Lung microvascular endothelial cell (primary cell): ENCODE results near the gene KDM4C. TPM values are rescaled to one million over a fixed set of nuclear protein-coding genes. Genes with fewer than 3 reads are reported as not detected.

ENCODE experiments used
- DNase-seq, 2 donors: peaks; one replicate each; pipeline versions ENCODE4 v3.0.0 to v3.0.0-alpha.2; 2010; ENCODE audit warnings: low read depth in 2 of 2
- total RNA-seq: library from RNA; depleted of rRNA; stranded (reverse); fragments of >200 nt; gene quantifications from 2 replicates; pipeline ENCODE4 v1.2.1, GENCODE V29; 2014

Gene KDM4C
- total RNA-seq, 1 donor from 2014 or later: 19.2 TPM

DNA sequence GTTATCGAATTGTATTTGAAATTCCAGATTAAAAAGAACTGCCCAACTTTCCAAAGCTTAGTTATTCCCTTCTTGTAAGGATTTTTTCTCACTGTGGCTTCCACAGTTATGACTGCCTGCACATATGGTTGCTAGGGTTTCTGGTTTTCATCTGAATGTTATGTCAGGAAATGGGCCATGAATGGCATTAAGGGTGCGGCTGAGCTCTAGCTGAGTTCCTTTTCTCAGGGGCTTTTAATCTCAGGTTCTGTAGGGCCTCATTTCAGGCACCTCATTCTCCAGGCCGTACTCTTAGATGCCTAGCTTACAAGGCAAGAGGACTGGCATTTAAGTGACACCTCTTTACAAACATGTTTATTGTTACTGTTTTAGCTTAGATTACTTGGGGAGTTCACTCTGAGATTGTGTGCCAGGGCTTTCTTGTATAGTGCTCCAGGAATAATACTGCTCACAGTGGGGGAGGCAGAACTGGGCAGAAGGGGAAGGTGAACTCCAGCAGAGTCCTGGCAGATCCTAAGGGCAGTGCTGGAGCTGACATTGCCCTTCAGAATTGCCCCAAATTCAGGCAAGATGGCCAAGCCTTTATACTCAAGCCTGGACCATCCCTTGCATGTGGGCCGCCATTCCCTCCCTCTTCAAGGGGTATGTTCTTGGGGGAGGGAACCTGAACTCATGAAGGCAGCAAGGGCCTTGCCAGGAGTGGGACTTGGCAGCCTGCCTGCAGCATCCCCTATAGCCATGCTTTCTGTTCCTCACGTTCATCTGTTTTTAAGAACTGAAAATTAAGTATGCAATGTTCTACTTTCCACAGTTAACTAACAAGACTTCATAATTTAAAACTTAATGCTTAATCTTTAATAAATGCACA is 111.5 kb downstream of the KDM4C start:
- no peak for DNase-seq

DNA sequence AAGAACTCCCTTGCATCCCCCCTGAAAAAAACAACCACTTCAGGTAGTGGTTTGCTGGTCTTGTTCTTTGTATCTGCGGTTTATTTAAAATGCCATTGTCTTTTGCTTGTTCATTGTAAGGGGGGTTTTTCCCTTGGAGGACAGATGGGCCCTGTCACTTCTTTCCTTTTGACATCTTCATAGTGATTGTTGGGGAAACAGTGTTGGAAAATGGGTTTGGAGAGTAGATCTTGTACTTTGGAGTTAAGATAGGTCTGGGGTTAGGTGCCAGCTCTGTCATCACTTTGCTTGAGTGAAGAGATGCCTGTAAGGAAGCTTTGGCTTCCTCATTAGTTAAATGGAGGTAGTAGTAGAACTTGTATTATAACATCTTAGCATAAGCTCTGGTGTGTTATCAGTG is 112.4 kb downstream of the KDM4C start:
- no peak for DNase-seq

DNA sequence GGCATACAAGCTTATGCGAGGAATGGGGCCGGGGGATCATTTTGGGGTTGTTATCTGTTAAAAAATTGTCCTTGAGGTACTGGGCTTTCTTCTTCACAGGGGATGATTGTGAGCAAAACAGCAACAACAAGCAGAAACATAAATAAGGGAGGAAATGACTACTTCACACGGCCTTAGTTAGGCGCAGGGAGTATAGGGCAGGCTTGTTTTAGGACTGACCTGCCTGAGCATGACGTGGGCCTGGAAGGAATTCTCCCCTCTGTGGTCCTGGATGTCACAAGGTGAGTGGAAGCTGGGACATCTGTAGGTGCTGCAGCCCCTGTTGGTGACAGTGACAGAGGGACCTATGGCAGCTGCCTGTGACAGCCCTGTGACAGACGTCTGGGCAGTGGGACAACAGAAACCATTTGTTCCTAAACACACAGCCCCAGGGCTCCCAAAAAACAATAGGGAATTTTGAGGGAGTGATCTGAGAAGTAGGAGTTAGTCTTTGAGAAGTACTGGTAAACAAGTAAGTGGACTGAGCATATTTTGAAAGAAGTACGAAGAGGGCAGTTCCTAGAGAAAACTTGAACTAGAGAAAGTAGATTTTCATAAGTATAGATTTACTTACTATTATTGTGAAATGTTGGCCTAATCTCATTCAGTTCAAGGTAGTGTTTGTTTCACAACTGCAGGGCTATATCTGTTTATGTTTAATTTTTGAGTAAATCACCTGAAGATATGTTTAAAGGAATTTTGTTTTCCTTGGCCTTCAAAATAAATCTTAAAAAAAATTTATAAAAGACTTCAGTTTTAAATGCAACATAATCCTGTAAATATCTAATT is 113.1 kb downstream of the KDM4C start:
- DNase-seq: no peak

DNA sequence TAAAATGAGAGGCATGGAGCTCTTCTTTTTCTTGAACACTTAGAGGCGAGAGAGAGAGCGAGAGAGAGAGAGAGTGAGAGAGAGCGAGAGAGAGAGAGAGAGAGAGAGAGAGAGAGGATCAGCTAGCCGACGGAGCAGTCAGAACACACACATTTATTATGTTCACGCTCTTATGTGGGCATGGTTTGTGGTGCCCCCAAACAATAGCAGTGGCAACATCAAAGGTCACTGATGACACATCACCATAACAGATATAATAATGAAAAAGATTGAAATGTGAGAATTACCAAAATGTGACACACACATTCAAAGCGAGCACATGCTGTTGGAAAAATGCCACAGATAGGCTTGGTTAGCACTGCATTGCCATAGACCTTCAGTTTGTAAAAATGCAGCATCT is 116.1 kb downstream of the KDM4C start:
- DNase-seq: peak; percentile 56 to 62

DNA sequence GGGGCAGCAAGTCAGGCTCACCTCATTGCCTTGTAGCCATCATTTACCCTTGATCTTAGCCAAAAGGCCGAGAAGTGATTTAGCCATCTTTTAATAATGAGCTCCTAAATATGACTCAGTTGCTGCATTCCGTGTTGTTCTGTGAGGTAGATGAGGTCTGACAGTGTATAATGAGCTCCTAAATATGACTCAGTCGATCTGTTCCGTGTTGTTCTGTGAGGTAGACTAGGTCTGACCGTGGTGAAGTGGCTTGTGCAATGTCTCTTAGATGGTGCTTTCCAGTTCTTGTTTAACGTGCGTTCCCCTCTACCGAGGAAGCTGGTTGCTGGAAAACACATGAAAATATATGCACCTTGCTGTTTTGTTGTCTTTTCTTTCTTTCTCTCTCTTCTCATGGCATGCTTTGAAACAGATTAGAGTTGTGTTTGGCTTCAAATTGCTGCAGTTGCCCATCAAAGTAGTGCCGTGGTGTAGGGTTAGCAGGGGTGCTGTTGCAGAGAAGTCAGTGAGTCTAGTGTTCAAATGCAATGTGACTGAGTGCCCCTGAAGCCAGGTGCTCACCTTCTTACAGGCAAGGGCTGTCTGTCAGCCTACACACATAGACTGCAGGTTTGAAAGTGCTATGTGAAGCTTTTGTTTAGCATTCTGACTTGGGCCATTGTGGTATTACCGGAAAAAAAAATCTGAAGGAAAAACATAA is 118.6 kb downstream of the KDM4C start:
- DNase-seq: no peak

DNA sequence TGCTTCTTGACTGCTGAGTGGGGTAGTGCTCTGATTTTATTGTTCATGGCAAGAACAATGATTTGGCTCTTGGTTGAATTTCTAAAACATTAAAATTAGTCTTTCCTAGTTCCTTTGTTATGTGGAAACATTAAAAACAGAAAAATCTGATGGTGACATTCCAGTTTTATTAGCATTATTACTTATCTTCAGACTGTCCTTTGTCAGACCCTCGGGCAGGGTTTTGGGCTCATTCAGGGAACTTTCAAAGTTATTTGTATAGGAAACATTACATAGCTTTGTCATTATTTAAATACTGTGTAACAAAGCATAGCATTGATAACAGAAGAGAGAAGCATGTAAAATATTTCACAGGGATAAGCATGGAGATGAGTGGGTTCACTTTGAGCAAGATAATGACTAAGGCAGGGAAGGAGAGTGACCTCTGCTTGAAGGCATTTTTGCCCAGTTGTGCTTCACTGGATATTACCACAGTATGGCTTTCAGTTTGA is 119.9 kb downstream of the KDM4C start:
- DNase-seq: no peak

DNA sequence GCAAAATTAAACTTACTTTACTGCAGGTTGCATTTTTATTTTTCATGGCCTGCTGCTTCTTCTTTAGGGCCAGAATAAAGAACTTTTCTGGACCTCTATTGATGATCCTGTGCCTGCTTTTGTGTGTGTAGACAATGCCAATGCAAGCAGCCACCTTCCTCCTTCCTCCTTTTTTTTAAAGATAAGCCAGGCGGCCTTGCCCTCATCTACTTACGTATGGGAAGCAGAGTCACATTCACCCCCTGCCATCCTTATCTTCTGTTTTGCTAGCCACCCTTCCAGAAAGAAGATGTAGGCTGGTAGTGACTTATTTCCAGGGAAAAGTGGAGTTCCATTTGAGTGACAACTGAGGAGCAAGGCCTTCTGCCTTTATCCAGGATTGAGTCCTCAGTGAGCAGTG is 122.9 kb downstream of the KDM4C start:
- DNase-seq: no peak

DNA sequence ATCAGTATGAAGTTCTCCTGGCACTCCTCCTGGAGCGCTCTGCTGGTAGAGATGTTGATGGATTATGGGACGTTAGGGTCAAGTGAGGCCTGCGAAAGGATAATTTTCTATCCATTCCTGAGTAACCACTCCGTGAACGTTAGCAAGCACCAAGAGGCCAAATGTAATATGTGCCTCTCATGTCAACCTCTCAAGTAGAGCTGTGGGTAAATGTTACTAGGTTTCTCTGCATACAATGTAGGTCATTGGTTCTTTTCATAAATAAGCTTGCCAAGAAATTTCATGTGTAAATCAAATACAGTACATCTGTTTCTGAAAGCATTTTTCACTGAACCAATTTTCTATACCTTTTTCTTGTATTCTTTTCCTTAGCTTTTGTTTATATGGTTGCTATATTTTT is 126.3 kb downstream of the KDM4C start:
- DNase-seq: no peak

DNA sequence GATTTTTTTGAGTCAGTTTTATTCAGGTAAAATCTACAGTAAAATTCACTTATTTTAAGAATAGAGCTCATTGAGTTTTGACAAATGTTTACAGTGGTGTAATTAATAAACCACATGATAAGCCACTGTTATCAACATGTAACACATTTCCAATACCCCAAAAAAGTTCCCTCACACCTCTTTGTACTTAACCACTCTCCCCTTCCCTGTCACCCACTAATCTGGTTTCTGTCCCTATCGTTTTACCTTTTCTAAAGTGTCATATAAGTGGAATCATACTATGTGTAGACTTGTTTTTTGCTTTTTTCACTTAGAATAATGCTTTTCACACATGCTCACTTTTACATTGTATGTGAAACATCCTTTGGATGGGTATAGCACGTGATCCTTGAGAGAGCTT is 127.2 kb downstream of the KDM4C start:
- DNase-seq: no peak

DNA sequence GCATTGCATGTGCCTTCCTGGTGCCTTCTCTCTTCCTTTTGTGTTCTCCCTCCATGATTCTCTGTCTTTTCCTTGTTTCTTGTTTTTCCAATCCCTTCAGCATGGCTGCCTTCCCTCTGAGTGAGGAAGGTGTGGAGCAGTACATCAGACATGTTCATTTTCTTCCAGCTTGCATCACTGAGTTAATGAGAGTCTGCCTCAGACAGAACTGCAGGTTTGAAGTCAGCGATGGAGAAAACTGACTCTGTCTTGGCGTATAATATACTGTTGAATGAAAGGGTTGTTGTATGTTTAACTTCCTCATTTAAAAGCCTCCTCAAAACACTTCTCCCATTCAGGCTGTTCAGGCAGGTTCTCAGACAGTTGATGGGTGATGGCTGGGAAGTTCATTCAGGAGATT is 129.3 kb downstream of the KDM4C start:
- no peak for DNase-seq

DNA sequence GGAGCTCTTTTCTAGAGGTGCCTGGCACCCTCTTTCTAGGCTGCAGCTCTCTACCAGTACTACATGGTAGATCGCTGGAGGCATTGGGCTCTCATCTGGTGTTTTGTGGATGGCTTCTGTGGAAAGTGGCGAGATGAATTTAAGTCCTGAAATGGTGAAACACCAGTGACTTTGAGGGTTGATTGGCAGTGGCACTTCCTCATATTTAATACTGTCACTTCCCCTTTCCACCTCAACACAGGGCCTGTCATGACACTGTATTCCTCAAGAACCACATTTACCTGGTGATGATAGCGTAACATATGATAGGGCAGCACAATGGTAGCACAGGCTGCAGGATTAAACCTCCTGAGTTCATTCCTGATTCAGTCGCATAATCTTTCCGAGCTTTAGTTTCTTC is 132.1 kb downstream of the KDM4C start:
- DNase-seq: no peak

DNA sequence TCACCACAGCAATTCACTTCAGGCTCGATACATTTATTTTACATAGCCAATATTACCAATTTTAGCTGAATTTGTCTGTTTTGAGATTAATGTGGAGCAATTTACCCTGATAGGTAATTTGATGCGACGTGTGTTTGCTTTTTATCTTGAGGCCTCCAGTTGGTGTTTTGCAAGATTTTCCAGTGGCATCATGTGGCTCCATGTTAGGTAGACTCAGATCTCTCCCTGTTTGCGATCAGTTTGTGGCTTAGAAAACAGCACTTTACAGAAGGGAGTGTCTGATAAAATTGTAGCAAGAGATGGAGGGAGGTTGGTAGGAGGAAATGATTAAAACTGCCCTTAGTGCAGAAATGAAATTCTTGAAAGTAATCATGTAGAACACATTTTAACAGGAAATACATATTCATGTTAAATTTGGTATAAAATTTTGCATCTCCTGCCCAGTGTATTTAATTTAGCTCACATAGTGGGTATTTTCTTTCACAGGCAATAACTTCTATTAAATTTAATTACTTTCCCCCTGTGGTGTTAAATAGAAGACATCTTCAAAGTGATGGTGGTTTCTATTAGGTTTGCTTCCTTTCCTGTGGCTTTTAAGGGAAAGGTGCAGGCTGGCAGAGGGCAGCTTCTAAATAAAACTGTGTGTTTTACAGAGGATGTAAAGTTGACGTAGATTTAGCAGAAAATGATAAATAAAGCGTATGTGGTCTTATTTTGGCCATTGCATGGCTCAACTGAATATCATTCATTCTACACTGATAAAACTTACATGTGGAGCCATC is 135.8 kb downstream of the KDM4C start:
- DNase-seq: no peak

DNA sequence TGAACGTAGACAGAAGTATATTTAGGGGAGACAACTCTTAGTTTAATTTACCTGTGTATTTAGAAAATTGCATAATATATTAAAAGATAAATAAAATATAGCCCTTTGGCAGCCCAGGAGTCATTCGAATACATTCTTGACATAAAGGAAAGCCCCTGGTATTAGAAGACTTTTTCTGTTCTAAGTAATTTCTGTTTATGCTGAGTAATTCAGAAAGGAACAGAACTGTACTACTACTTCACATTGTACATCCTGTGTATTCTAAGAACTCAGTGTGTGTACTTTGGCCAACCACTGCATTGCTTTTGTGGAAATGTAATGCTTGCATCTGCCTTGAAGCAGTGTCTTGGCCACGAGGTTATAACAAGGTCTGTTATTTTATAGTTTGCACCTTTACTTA is 136.4 kb downstream of the KDM4C start:
- no peak for DNase-seq

DNA sequence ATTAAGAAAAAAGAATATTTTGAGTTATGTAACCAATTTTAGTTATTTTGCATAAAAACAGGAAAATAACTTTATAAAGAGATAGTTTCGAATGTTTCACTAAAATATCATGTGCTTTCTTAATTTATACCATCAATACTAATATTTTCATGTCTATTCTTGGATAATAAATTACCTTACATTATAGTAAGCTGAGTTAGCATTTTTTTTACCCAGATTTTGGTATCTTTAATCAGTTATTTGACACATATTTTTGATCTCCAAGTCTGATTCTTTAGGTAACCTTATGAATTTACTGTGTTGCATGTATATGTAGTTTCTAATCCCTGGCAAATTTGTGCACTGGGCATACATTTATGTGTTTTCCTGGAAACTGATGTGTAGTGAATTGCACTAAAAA is 138.0 kb downstream of the KDM4C start:
- DNase-seq: no peak

DNA sequence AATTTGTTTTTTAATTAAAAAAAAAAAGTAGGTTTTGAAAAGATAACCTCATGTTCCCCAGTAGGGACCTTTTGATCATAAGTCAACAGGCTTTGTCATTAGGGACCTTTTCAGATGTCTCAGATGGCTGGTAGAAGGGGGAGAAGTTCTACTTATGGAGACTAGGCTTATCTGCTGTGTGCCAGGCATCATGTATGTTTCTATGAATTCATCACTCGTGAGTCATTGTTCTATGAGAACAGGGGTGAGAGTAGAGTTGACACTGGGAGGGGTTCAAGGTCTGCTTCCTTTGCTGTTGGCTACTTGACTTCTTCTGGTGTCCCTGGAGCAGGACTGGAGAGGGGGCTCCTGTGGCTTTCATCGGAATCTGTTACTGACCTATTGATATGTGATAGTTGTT is 138.8 kb downstream of the KDM4C start:
- peak in 1 of 2 donors; percentile 35 for DNase-seq

DNA sequence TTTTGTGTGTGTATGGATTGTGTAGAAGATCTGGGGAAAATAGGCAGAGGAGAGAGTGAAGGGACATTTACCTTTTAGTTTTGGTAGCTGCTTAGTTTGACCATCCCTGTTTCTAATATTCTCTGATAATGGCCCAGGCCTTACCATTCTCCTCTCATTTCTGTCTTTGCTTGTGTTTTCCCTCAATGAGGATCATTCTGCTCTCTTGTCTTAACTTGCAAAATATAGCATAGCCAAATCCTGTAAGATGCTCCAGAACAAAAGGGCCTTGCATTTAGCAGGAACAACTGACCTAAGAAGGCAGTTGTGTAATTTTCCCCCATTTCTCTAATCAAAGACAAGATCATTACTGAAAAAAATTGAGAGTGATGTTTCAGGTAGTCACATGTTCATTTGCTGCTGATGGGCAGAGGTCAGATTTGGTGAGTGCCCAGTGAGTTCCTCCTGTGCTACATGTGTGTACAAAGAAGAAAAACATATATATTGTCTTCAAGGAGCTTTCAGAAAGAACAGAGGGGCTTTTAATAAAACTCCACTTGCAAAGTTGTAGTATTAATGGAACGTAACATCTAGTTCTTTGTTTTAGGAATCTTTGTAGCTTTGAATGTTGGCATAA is 139.5 kb downstream of the KDM4C start:
- no peak for DNase-seq

DNA sequence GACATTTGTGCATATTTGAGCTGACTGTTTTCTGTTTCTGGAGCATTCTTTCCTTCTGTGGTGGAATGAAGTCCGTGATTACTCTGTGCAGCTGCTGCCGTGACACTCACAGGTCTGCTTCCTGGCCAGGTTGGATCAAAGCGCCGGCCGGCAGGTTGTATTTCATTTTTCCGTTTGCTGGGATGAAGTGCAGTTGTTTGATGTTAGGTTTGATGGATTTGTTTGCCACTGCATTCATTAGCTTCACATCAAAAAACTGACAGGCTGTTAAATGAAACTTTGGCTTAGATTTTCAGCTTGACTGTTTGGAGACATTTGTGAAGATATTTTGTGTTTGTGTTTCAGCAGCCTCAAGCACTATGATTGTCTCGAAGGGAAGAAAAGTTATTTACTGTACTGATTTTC is 140.1 kb downstream of the KDM4C start:
- DNase-seq: peak in 1 of 2 donors; percentile 24

DNA sequence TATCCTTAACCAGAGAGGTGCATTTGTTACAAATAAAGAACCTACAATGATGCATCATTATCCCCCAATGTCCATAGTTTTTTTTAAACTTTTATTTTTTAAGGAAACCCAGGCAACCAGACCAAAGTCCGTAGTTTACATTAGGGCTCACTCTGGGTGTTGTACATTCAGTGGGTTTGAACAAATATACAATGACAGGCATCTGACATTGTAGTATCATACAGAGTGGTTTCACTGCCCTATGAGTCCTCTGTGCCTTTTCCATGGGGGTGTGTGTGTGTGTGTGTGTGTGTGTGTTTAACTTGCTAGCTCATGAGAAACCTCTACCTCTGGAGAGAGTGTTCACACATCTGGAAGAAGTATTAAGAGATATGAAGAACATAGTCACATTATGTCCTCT is 141.5 kb downstream of the KDM4C start:
- no peak for DNase-seq

DNA sequence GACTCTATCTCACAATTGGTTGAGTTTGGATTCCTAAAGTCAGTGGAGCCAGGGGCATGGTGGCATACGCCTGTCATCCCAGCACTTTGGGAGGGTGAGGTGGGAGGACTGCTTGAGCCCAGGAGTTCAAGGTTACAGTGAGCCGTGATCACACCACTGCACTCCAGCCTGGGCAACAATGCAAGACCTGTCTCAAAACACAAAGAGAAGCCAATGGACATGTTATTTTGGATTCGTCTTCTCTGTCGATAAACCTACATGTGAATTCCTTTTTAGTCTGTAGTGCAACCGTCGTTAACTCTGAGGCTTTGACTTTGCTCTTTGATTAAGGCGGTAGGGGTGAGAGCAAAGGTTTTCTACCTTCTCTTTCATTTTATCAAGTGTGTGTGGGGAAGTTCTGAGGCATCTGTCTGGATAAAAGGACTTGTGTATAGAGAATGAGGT is 142.7 kb downstream of the KDM4C start:
- no peak for DNase-seq

DNA sequence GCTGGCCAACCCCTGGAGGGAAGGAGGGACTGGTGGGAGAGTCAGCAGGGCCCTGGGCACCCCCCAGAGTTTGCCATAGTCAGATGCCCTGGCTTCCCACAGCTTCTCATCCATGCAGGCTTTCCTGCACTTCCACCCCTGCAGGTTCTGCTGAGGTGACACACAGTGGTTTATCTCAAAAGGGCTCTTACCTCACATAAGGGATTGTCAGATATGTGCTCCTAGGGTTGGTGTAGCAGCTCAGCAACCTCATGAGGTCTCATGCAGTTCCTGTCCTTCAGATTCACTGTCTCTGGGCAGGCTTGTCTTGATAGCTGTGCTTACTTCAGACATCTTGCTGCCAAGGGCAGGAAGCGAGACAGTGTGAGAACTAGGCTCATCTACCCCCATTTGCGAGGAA is 143.4 kb downstream of the KDM4C start:
- DNase-seq: no peak

DNA sequence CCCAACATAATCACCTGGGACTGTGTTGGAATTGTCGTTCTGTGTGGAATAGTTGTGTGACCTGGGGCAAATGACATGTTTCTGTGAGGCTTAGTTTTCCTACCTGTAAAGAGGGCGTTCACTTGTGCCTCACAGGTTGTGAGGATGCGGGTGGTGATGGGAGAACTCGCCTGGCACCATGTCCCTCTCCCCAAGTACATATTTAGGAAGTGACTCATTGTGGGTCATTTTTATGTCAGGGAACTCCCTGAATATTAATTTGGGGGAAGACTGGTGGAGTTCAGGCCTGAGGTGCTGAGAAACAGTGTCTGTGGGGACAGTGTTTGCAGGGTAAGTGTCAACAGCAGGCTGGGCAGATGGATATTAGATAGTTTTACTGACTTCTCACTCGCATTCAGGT is 144.7 kb downstream of the KDM4C start:
- peak; percentile 15 to 47 for DNase-seq
